SK-N-SH treated with all-trans-retinoic acid at 6 μM for 48 hours (cell line): Measurements from ENCODE around the gene CALR3.
"Not testable (repeated sequence)": the region's sequence is repeated elsewhere in the genome, so short reads cannot be mapped to it uniquely, and the experiment has no call there.

ENCODE experiments used
- ATAC-seq: fragments of 200-7000 bp; cut with Tn5 transposase; 3 replicates; pipeline ENCODE4 v1.9.1; 2020; ENCODE audit warnings: mild to moderate bottlenecking, moderate library complexity
- ARNTL ChIP-seq: fragments of 450-650 bp; formaldehyde crosslinking; IDR thresholded peaks from 2 replicates; pipeline ENCODE4 v1.5.0; 2020; ENCODE audit warnings: low read depth, mild to moderate bottlenecking, moderate library complexity, borderline replicate concordance
- BACH2 ChIP-seq: fragments of 250-450 bp; sonication (Bioruptor Pico); IDR thresholded peaks from 2 replicates; pipeline ENCODE4 v1.9.0; 2021; ENCODE audit warnings: mild to moderate bottlenecking, borderline replicate concordance
- CSDC2 ChIP-seq: fragments of 250-450 bp; sonication (Bioruptor Pico); IDR thresholded peaks from 2 replicates; pipeline ENCODE4 v1.5.0; 2020; ENCODE audit warnings: mild to moderate bottlenecking, moderate library complexity
- ESRRG ChIP-seq: fragments of 250-450 bp; sonication (Bioruptor Pico); IDR thresholded peaks from 2 replicates; pipeline ENCODE4 v1.6.1; 2021; ENCODE audit warnings: mild to moderate bottlenecking
- GLIS3 ChIP-seq: fragments of 250-450 bp; sonication (Bioruptor Pico); IDR thresholded peaks from 2 replicates; pipeline ENCODE4 v1.5.0; 2020; ENCODE audit warnings: mild to moderate bottlenecking, moderate library complexity
- ISL1 ChIP-seq: fragments of 250-450 bp; sonication (Bioruptor Pico); IDR thresholded peaks from 2 replicates; pipeline ENCODE4 v2.1.2; 2022; ENCODE audit warnings: mild to moderate bottlenecking, moderate library complexity
- OSR1 ChIP-seq: fragments of 250-450 bp; sonication (Bioruptor Pico); IDR thresholded peaks from 2 replicates; pipeline ENCODE4 v1.8.0; 2022; ENCODE audit warnings: moderate library complexity, mild to moderate bottlenecking, inconsistent platforms
- RARB ChIP-seq: fragments of 250-450 bp; sonication (Bioruptor Pico); IDR thresholded peaks from 2 replicates; pipeline ENCODE4 v1.8.0; 2021; ENCODE audit warnings: mild to moderate bottlenecking, moderate library complexity
- SNAI2 ChIP-seq: fragments of 250-450 bp; sonication (Bioruptor Pico); IDR thresholded peaks from 2 replicates; pipeline ENCODE4 v1.5.0; 2020; ENCODE audit warnings: mild to moderate bottlenecking, moderate library complexity
- TCF4 ChIP-seq: fragments of 250-450 bp; sonication (Bioruptor Pico); IDR thresholded peaks from 2 replicates; pipeline ENCODE4 v1.8.0; 2021; ENCODE audit warnings: mild to moderate bottlenecking, moderate library complexity, borderline replicate concordance
- TOX ChIP-seq: fragments of 250-450 bp; sonication (Bioruptor Pico); IDR thresholded peaks from 2 replicates; pipeline ENCODE4 v1.8.0; 2021; ENCODE audit warnings: mild to moderate bottlenecking, moderate library complexity, borderline replicate concordance
- ZFP30 ChIP-seq: fragments of 450-650 bp; formaldehyde crosslinking; IDR thresholded peaks from 2 replicates; pipeline ENCODE4 v1.5.0; 2022; ENCODE audit warnings: mild to moderate bottlenecking, moderate library complexity
- ZNF565 ChIP-seq: fragments of 450-650 bp; formaldehyde crosslinking; conservative IDR thresholded peaks from 2 replicates; pipeline ENCODE4 v1.5.0; 2020; ENCODE audit warnings: low read depth, mild to moderate bottlenecking, moderate library complexity
- TF ChIP-seq, protein P1 (sequence below): fragments of 250-450 bp; sonication (Bioruptor Pico); IDR thresholded peaks from 2 replicates; pipeline ENCODE4 v1.8.0; 2020; ENCODE audit warnings: mild to moderate bottlenecking, moderate library complexity, borderline replicate concordance
- TF ChIP-seq, protein P2 (sequence below): fragments of 250-450 bp; sonication (Bioruptor Pico); IDR thresholded peaks from 2 replicates; pipeline ENCODE4 v1.5.1; 2020; ENCODE audit warnings: low read depth, mild to moderate bottlenecking, moderate library complexity
- TF ChIP-seq, protein P3 (sequence below): fragments of 250-450 bp; sonication (Bioruptor Pico); IDR thresholded peaks from 2 replicates; pipeline ENCODE4 v1.8.0; 2021; ENCODE audit warnings: low read depth, mild to moderate bottlenecking, moderate library complexity, borderline replicate concordance
- TF ChIP-seq, protein P4 (sequence below): fragments of 250-450 bp; sonication (Bioruptor Pico); IDR thresholded peaks from 2 replicates; pipeline ENCODE4 v1.5.0; 2020; ENCODE audit warnings: mild to moderate bottlenecking, moderate library complexity

The CALR3 gene

GRCh38 chr19:16516381-16516780, 20.4 kb upstream of the CALR3 start (continued):
- TF ChIP-seq ZNF565 (CRISPR knock-in tag) (no peak), SNAI2 (CRISPR knock-in tag) (no peak), TOX (no peak)
- TF ChIP-seq, protein P1, sequence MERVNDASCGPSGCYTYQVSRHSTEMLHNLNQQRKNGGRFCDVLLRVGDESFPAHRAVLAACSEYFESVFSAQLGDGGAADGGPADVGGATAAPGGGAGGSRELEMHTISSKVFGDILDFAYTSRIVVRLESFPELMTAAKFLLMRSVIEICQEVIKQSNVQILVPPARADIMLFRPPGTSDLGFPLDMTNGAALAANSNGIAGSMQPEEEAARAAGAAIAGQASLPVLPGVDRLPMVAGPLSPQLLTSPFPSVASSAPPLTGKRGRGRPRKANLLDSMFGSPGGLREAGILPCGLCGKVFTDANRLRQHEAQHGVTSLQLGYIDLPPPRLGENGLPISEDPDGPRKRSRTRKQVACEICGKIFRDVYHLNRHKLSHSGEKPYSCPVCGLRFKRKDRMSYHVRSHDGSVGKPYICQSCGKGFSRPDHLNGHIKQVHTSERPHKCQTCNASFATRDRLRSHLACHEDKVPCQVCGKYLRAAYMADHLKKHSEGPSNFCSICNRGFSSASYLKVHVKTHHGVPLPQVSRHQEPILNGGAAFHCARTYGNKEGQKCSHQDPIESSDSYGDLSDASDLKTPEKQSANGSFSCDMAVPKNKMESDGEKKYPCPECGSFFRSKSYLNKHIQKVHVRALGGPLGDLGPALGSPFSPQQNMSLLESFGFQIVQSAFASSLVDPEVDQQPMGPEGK (CRISPR knock-in tag) = no peak

- ATAC-seq = no peak
- no peak for TF ChIP-seq OSR1 (CRISPR knock-in tag)
- TF ChIP-seq RARB (CRISPR knock-in tag) = no peak
- TF ChIP-seq BACH2 (CRISPR knock-in tag) = no peak
- TF ChIP-seq, protein P2, sequence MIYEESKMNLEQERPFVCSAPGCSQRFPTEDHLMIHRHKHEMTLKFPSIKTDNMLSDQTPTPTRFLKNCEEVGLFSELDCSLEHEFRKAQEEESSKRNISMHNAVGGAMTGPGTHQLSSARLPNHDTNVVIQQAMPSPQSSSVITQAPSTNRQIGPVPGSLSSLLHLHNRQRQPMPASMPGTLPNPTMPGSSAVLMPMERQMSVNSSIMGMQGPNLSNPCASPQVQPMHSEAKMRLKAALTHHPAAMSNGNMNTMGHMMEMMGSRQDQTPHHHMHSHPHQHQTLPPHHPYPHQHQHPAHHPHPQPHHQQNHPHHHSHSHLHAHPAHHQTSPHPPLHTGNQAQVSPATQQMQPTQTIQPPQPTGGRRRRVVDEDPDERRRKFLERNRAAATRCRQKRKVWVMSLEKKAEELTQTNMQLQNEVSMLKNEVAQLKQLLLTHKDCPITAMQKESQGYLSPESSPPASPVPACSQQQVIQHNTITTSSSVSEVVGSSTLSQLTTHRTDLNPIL (CRISPR knock-in tag) = no peak
Measured at GRCh38 chr19:16514383-16515019, 18.5 kb upstream of the CALR3 start.

DNA sequence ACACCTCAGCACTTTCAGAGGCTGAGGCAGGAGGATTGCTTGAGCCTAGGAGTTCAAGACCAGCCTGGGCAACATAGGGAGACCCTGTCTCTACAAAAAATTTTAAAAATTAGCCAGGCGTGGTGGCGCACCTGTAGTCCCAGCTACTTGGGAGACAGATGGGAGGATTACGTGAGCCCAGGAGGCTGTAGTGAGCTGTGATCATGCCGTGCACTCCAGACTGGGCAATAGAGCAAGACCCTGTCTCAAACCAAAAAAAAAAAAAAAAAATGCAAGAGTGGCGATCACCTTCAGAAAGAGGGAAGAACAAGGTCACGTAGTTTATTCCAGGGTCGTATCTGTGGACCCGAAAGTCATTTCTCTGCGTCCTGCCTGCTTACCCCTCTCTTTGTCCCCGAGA, 16.6 kb upstream of the CALR3 start:
- ATAC-seq = not testable (repeated sequence)

- TF ChIP-seq CSDC2 (no peak), BACH2 (CRISPR knock-in tag) (no peak), ESRRG (CRISPR knock-in tag) (no peak), ZFP30 (CRISPR knock-in tag) (no peak), RARB (CRISPR knock-in tag) (no peak), SNAI2 (CRISPR knock-in tag) (no peak), ARNTL (CRISPR knock-in tag) (no peak), ZNF565 (CRISPR knock-in tag) (no peak), TCF4 (CRISPR knock-in tag) (no peak), ISL1 (CRISPR knock-in tag) (no peak), GLIS3 (CRISPR knock-in tag) (no peak)
- TF ChIP-seq, protein P3, sequence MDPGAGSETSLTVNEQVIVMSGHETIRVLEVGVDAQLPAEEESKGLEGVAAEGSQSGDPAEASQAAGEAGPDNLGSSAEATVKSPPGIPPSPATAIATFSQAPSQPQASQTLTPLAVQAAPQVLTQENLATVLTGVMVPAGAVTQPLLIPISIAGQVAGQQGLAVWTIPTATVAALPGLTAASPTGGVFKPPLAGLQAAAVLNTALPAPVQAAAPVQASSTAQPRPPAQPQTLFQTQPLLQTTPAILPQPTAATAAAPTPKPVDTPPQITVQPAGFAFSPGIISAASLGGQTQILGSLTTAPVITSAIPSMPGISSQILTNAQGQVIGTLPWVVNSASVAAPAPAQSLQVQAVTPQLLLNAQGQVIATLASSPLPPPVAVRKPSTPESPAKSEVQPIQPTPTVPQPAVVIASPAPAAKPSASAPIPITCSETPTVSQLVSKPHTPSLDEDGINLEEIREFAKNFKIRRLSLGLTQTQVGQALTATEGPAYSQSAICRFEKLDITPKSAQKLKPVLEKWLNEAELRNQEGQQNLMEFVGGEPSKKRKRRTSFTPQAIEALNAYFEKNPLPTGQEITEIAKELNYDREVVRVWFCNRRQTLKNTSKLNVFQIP (CRISPR knock-in tag) = no peak
- TF ChIP-seq, protein P4, sequence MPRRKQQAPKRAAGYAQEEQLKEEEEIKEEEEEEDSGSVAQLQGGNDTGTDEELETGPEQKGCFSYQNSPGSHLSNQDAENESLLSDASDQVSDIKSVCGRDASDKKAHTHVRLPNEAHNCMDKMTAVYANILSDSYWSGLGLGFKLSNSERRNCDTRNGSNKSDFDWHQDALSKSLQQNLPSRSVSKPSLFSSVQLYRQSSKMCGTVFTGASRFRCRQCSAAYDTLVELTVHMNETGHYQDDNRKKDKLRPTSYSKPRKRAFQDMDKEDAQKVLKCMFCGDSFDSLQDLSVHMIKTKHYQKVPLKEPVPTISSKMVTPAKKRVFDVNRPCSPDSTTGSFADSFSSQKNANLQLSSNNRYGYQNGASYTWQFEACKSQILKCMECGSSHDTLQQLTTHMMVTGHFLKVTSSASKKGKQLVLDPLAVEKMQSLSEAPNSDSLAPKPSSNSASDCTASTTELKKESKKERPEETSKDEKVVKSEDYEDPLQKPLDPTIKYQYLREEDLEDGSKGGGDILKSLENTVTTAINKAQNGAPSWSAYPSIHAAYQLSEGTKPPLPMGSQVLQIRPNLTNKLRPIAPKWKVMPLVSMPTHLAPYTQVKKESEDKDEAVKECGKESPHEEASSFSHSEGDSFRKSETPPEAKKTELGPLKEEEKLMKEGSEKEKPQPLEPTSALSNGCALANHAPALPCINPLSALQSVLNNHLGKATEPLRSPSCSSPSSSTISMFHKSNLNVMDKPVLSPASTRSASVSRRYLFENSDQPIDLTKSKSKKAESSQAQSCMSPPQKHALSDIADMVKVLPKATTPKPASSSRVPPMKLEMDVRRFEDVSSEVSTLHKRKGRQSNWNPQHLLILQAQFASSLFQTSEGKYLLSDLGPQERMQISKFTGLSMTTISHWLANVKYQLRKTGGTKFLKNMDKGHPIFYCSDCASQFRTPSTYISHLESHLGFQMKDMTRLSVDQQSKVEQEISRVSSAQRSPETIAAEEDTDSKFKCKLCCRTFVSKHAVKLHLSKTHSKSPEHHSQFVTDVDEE = no peak
- TF ChIP-seq, protein P2 (CRISPR knock-in tag) = no peak
- no peak for ATAC-seq
Measured at GRCh38 chr19:16509141-16510061, 13.4 kb upstream of the CALR3 start.
